ENCODE measurements around the gene DEXI. TPM values are rescaled to one million over a fixed set of nuclear protein-coding genes. Genes with fewer than 3 reads are reported as not detected.

DEXI gene
- total and polyA plus RNA-seq, 7 donors = 71.9 to 122 (median 95.1) TPM

GRCh38 chr16:10885246-10885645, 57.0 kb downstream of the DEXI start:
- intact Hi-C loops (cut with DNase I) = no loop called here
- no peak for DNase-seq
- no peak for ATAC-seq
- no peak for TF ChIP-seq CTCF (IDR thresholded peaks at IDR 0.05)
- 60 to 65% (median 62%) methylated on average over 6 of the region's 6 CpGs for WGBS, 3 donors
- Histone ChIP-seq H3K27me3 (ENCODE audit: insufficient read depth in 3 of 3, low read length in 2 of 3) (no peaks in the 10 kb centered on the region), H3K27ac (no peak overlapping the region), H3K4me3 (no peak overlapping the region), H3K9me3 (no peaks in the 10 kb centered on the region), H3K36me3 (ENCODE audit: insufficient read depth in 1 of 2, low read depth in 1 of 2) (no peaks in the 10 kb centered on the region), H3K4me1 (peaks cover 23% of the 10 kb centered on the region)

- DNase-seq (no peak), ATAC-seq (peak; percentile 47 to 85 (median 66))
- no peak for TF ChIP-seq CTCF (IDR thresholded peaks at IDR 0.05)
- WGBS, 3 donors = 36 to 47% (median 40%) methylated on average over 7 of the region's 7 CpGs
- Histone ChIP-seq H3K27ac (peak overlapping the region; percentile 46), H3K4me1 (peaks cover 23% of the 10 kb centered on the region), H3K4me3 (peak overlapping the region; percentile 45), H3K27me3 (ENCODE audit: insufficient read depth in 3 of 3, low read length in 2 of 3) (peaks cover 0 to 7% (median 0%) of the 10 kb centered on the region in 3 donors), H3K9me3 (no peaks in the 10 kb centered on the region), H3K36me3 (ENCODE audit: insufficient read depth in 1 of 2, low read depth in 1 of 2) (no peaks in the 10 kb centered on the region)
- intact Hi-C loops (cut with DNase I) = no loop called here
Observed at GRCh38 chr16:10883004-10883403, 59.3 kb downstream of the DEXI start.

DNA sequence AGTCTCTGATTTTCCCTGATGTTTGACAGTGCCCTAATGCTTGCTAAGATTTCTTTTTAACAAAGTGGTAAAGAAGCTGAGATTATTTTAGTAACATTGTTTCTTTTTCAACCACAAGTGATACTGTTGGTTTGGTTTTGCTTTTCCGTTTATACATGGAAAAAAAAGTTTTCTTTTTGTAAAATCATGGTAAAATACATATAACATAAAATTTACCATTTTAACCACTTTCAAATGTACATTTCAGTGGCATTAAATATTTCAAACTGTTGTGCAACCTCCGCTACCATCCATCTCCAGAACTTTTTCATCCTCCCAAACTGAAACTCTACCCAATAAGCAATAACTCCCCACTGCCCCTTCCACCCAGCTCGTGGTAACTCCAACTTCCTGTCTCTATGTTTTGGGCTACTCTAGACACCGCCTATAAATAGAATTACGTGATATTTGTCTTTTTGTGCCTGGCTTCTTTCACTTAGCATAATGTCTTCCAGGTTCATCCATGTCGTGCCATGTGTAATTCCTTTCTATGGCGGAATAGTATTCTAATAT, 60.7 kb downstream of the DEXI start:
- intact Hi-C loops (cut with DNase I) = no loop called here
- TF ChIP-seq CTCF (IDR thresholded peaks at IDR 0.05) = no peak
- no peak for ATAC-seq
- no peak overlapping the region for H3K4me3 ChIP-seq
- H3K4me1 ChIP-seq = peaks cover 17% of the 10 kb centered on the region
- peaks cover 0 to 15% (median 0%) of the 10 kb centered on the region in 3 donors for H3K27me3 ChIP-seq (ENCODE audit: insufficient read depth in 3 of 3, low read length in 2 of 3)
- 70 to 80% (median 72%) methylated on average over 7 of the region's 7 CpGs for WGBS, 3 donors
- no peaks in the 10 kb centered on the region for H3K36me3 ChIP-seq (ENCODE audit: insufficient read depth in 1 of 2, low read depth in 1 of 2)
- DNase-seq = no peak
- H3K27ac ChIP-seq = no peak overlapping the region
- H3K9me3 ChIP-seq = no peaks in the 10 kb centered on the region

GRCh38 chr16:10880594-10881452, 61.4 kb downstream of the DEXI start:
- peak overlapping the region; percentile 9 for H3K27ac ChIP-seq
- peaks cover 14% of the 10 kb centered on the region for H3K4me1 ChIP-seq
- DNase-seq (no peak), ATAC-seq (no peak)
- WGBS, 3 donors = 81 to 93% (median 84%) methylated on average over 10 of the region's 10 CpGs
- H3K36me3 ChIP-seq (ENCODE audit: insufficient read depth in 1 of 2, low read depth in 1 of 2) = no peaks in the 10 kb centered on the region
- H3K9me3 ChIP-seq = no peaks in the 10 kb centered on the region
- intact Hi-C loops (cut with DNase I) = no loop called here
- H3K4me3 ChIP-seq = peak overlapping the region; percentile 73
- TF ChIP-seq CTCF (IDR thresholded peaks at IDR 0.05) = no peak
- H3K27me3 ChIP-seq (ENCODE audit: insufficient read depth in 3 of 3, low read length in 2 of 3) = peaks cover 0 to 19% (median 0%) of the 10 kb centered on the region in 3 donors

All from psoas muscle (tissue), 8 donors.